Testis (tissue), 3 donors: Measurements from ENCODE around the gene WAC. TPM values are rescaled to one million over a fixed set of nuclear protein-coding genes. Genes with fewer than 3 reads are reported as not detected.
"Not testable (repeated sequence)": the region's sequence is repeated elsewhere in the genome, so short reads cannot be mapped to it uniquely, and the experiment has no call there.

Experiments
- DNase-seq: peaks from one replicate; pipeline ENCODE4 v3.0.0-alpha.2; 2019
- H3K27ac ChIP-seq, 2 donors: fragments of 200-600 bp; sonication (generic); one replicate each; pipeline ENCODE4 v1.5.1; 2019
- H3K27me3 ChIP-seq: fragments of 200-600 bp; sonication (generic); one replicate; pipeline ENCODE4 v1.5.1; 2019
- H3K36me3 ChIP-seq: fragments of 200-600 bp; sonication (generic); one replicate; pipeline ENCODE4 v1.5.1; 2017; ENCODE audit warnings: low read depth; ENCODE audit errors: missing control alignments
- H3K4me1 ChIP-seq: fragments of 200-600 bp; sonication (generic); one replicate; pipeline ENCODE4 v1.5.1; 2019
- H3K4me3 ChIP-seq, 2 donors: fragments of 200-600 bp; sonication (generic); one replicate each; pipeline ENCODE4 v1.5.1; 2017 to 2019
- H3K9me3 ChIP-seq: fragments of 200-600 bp; sonication (generic); one replicate; pipeline ENCODE4 v1.5.1; 2017
- CTCF ChIP-seq, 3 experiments: fragments of 450-650 bp in 2 of 3; fragments of 200-600 bp in 1 of 3; sonication (generic) in 1 of 3; IDR thresholded peaks; one replicate each; pipeline ENCODE4 v1.5.1; 2016 to 2019; ENCODE audit warnings: antibody characterized with exemption in 3 of 3, mild to moderate bottlenecking in 2 of 3, moderate library complexity in 1 of 3
- POLR2A ChIP-seq: fragments of 450-650 bp; IDR thresholded peaks from one replicate; pipeline ENCODE4 v1.6.1; 2017; ENCODE audit warnings: antibody characterized with exemption, mild to moderate bottlenecking, moderate library complexity
- WGBS, 2 donors: methylation state at CpG; one replicate each; pipeline ENCODE4 v1.1.5; 2018; 5-methylcytosine and 5-hydroxymethylcytosine counted together
- intact Hi-C: fragments of 100-400 bp; cut with DNase I; formaldehyde crosslinking; loops from one replicate; pipeline ENCODE4 v1.15.1; 2023; ENCODE audit warnings: low total_unique reads
- polyA plus RNA-seq: library from polyadenylated mRNA; stranded (reverse); fragments of 350-450 nt; fragmentation: Illumina TruSeq; extraction: RNeasy Lipid Tissue Mini Kit (QIAGEN cat#74804); gene quantifications from one replicate; pipeline ENCODE4 v1.2.3, GENCODE V29; 2014; ENCODE audit warnings: low read depth, low replicate concordance; ENCODE audit not compliant: insufficient read depth
- total RNA-seq, 2 donors: library from RNA; depleted of rRNA; stranded (reverse); fragments of >200 nt; gene quantifications; one replicate each; pipeline ENCODE4 v1.2.3, GENCODE V29; 2016

WAC gene
- total and polyA plus RNA-seq, 3 donors from 2014 or later = 130 to 174 (median 166) TPM

GRCh38 chr10:28520346-28520745 lies 12.6 kb upstream of the WAC start:
- H3K4me3 ChIP-seq = no peak overlapping the region
- H3K27ac ChIP-seq = no peak overlapping the region
- no peaks in the 10 kb centered on the region for H3K4me1 ChIP-seq
- H3K9me3 ChIP-seq = no peaks in the 10 kb centered on the region
- no peaks in the 10 kb centered on the region for H3K36me3 ChIP-seq
- H3K27me3 ChIP-seq = no peaks in the 10 kb centered on the region
- DNase-seq = no peak
- WGBS, 2 donors = 87 to 89% methylated on average over 3 of the region's 3 CpGs
- TF ChIP-seq CTCF (IDR thresholded peaks at IDR 0.05) = no peak
- no peak for TF ChIP-seq POLR2A
- intact Hi-C loops = no loop called here

GRCh38 chr10:28520828-28521227 lies 12.1 kb upstream of the WAC start:
- intact Hi-C loops, H3K27me3 ChIP-seq, DNase-seq, H3K4me1 ChIP-seq, H3K9me3 ChIP-seq, H3K4me3 ChIP-seq, H3K27ac ChIP-seq, H3K36me3 ChIP-seq: not testable (repeated sequence)
- 95 to 97% methylated on average over 4 of the region's 4 CpGs for WGBS, 2 donors

- H3K4me1 ChIP-seq, intact Hi-C loops, H3K27me3 ChIP-seq, DNase-seq, H3K27ac ChIP-seq, H3K9me3 ChIP-seq, H3K4me3 ChIP-seq, H3K36me3 ChIP-seq: not testable (repeated sequence)
- 93 to 97% methylated on average over 8 to 11 of the region's 11 CpGs for WGBS, 2 donors
Measured at GRCh38 chr10:28521961-28522360, 11.0 kb upstream of the WAC start.

GRCh38 chr10:28523725-28524252 lies 9.1 kb upstream of the WAC start:
- 97 to 100% methylated on average over 2 of the region's 2 CpGs for whole genome bisulfite sequencing, 2 donors
- intact Hi-C loops = no loop called here

GRCh38 chr10:28530751-28531150 lies 2.2 kb upstream of the WAC start:
- no peak overlapping the region for H3K4me3 ChIP-seq
- peaks cover 11% of the 10 kb centered on the region for H3K4me1 ChIP-seq
- no peaks in the 10 kb centered on the region for H3K36me3 ChIP-seq
- no peaks in the 10 kb centered on the region for H3K27me3 ChIP-seq
- intact Hi-C loops = no loop called here
- H3K9me3 ChIP-seq = no peaks in the 10 kb centered on the region
- TF ChIP-seq POLR2A (no peak), CTCF (IDR thresholded peaks at IDR 0.05) (no peak)
- WGBS, 2 donors = 67 to 70% methylated on average over 3 of the region's 3 CpGs
- H3K27ac ChIP-seq = no peak overlapping the region
- no peak for DNase-seq

More at GRCh38 chr10:28523725-28524252, 9.1 kb upstream of the WAC start:
- Histone ChIP-seq H3K9me3 (no peaks in the 10 kb centered on the region), H3K4me3 (no peak overlapping the region), H3K27me3 (no peaks in the 10 kb centered on the region), H3K36me3 (no peaks in the 10 kb centered on the region), H3K27ac (no peak overlapping the region), H3K4me1 (no peaks in the 10 kb centered on the region)
- no peak for DNase-seq
- TF ChIP-seq POLR2A (no peak), CTCF (IDR thresholded peaks at IDR 0.05) (no peak)

GRCh38 chr10:28533186-28533564 lies 257 bp downstream of the WAC start:
- 0% methylated on average over 34 to 36 of the region's 52 CpGs for WGBS, 2 donors
- intact Hi-C loops = no loop called here
- peak overlapping the region; percentile 93 to 99 for H3K4me3 ChIP-seq
- DNase-seq = no peak
- no peaks in the 10 kb centered on the region for H3K36me3 ChIP-seq
- H3K4me1 ChIP-seq = peaks cover 13% of the 10 kb centered on the region
- no peaks in the 10 kb centered on the region for H3K27me3 ChIP-seq
- TF ChIP-seq POLR2A = no peak
- no peak for TF ChIP-seq CTCF (IDR thresholded peaks at IDR 0.05)
- H3K27ac ChIP-seq = peak overlapping the region; percentile 99 to 100
- H3K9me3 ChIP-seq = no peaks in the 10 kb centered on the region
